IMR-90 (cell line): Measurements from ENCODE around the gene KAT2B.

Experiments used
- BHLHE40 ChIP-seq: fragments of 150-350 bp; IDR thresholded peaks from 2 replicates; pipeline ENCODE4 v1.6.1; 2016; ENCODE audit warnings: mild to moderate bottlenecking, low read depth, low read length
- CEBPB ChIP-seq: IDR thresholded peaks from 2 replicates; pipeline ENCODE4 v1.6.1; 2012; ENCODE audit warnings: low read depth, low read length, improper control_type of control experiment
- CHD1 ChIP-seq: IDR thresholded peaks from 2 replicates; pipeline ENCODE4 v1.6.1; 2012; ENCODE audit warnings: low read depth, low read length, improper control_type of control experiment
- MAZ ChIP-seq: IDR thresholded peaks from 2 replicates; pipeline ENCODE4 v1.6.1; 2012; ENCODE audit warnings: low read depth, mild to moderate bottlenecking, low read length, improper control_type of control experiment, moderate library complexity, borderline replicate concordance
- POLR2A ChIP-seq: IDR thresholded peaks from 2 replicates; pipeline ENCODE4 v1.6.1; 2012; ENCODE audit warnings: mild to moderate bottlenecking, low read depth, low read length
- RCOR1 ChIP-seq: IDR thresholded peaks from 2 replicates; pipeline ENCODE4 v1.6.1; 2012; ENCODE audit warnings: mild to moderate bottlenecking, low read length, improper control_type of control experiment; ENCODE audit not compliant: insufficient replicate concordance
- SMC3 ChIP-seq: fragments of 150-350 bp; IDR thresholded peaks from 2 replicates; pipeline ENCODE4 v1.6.1; 2016; ENCODE audit warnings: low read depth, mild to moderate bottlenecking, antibody characterized with exemption, low read length, moderate library complexity
- TF ChIP-seq, protein P1 (sequence below): conservative IDR thresholded peaks from 2 replicates; pipeline ENCODE4 v1.5.1; 2012; ENCODE audit warnings: mild to moderate bottlenecking, low read depth, low read length, improper control_type of control experiment
- TF ChIP-seq, protein P2 (sequence below): fragments of 150-350 bp; IDR thresholded peaks from 2 replicates; pipeline ENCODE4 v1.6.1; 2016; ENCODE audit warnings: low read depth, mild to moderate bottlenecking, low read length, moderate library complexity, borderline replicate concordance

DNA sequence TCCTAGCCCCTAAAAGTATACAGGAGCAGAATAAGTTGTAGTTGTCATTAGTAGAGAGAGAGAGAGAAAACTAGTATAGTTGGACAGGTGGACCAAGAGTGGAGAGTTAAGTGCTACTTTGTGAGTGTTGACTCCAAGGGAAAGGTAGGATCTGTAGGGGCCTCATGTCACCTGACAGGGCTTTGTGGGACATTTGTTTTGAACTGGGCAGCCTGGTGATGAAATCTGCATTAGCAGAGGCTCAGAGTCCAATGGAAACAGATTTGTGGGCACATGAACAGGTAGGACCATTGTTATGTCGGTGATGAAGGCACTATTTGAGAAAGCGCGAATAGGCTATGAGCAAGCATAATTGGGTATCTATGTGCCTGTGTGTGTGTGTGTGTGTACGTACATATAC lies 102.3 kb downstream of the KAT2B start:
- TF ChIP-seq POLR2A = no peak
- TF ChIP-seq, protein P1, sequence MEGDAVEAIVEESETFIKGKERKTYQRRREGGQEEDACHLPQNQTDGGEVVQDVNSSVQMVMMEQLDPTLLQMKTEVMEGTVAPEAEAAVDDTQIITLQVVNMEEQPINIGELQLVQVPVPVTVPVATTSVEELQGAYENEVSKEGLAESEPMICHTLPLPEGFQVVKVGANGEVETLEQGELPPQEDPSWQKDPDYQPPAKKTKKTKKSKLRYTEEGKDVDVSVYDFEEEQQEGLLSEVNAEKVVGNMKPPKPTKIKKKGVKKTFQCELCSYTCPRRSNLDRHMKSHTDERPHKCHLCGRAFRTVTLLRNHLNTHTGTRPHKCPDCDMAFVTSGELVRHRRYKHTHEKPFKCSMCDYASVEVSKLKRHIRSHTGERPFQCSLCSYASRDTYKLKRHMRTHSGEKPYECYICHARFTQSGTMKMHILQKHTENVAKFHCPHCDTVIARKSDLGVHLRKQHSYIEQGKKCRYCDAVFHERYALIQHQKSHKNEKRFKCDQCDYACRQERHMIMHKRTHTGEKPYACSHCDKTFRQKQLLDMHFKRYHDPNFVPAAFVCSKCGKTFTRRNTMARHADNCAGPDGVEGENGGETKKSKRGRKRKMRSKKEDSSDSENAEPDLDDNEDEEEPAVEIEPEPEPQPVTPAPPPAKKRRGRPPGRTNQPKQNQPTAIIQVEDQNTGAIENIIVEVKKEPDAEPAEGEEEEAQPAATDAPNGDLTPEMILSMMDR = no peak
- TF ChIP-seq CEBPB = no peak
- TF ChIP-seq, protein P2, sequence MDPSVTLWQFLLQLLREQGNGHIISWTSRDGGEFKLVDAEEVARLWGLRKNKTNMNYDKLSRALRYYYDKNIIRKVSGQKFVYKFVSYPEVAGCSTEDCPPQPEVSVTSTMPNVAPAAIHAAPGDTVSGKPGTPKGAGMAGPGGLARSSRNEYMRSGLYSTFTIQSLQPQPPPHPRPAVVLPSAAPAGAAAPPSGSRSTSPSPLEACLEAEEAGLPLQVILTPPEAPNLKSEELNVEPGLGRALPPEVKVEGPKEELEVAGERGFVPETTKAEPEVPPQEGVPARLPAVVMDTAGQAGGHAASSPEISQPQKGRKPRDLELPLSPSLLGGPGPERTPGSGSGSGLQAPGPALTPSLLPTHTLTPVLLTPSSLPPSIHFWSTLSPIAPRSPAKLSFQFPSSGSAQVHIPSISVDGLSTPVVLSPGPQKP = no peak
- TF ChIP-seq BHLHE40 = no peak
- no peak for TF ChIP-seq CHD1
- TF ChIP-seq RCOR1 = no peak
- TF ChIP-seq SMC3 = no peak
- TF ChIP-seq MAZ = no peak
